PFSK-1 (cell line): Measurements from ENCODE around the gene PNMA8C.

Experiments
- FOXP2 ChIP-seq: optimal IDR thresholded peaks from 2 replicates; pipeline ENCODE3; 2011; ENCODE audit warnings: borderline replicate concordance, control low read depth, inconsistent platforms; ENCODE audit not compliant: insufficient read depth; ENCODE audit errors: extremely low read length, extremely low read depth
- POLR2AphosphoS5 ChIP-seq: IDR thresholded peaks from 2 replicates; pipeline ENCODE4 v1.6.1; 2012; ENCODE audit warnings: low read depth, mild to moderate bottlenecking, control low read depth, low read length, moderate library complexity
- SIN3A ChIP-seq: IDR thresholded peaks from 2 replicates; pipeline ENCODE4 v1.6.1; 2012; ENCODE audit warnings: mild to moderate bottlenecking, low read length, moderate library complexity, borderline replicate concordance; ENCODE audit not compliant: insufficient read depth
- TAF1 ChIP-seq: IDR thresholded peaks from 2 replicates; pipeline ENCODE4 v1.6.1; 2012; ENCODE audit warnings: low read length, control low read depth, borderline replicate concordance; ENCODE audit not compliant: insufficient read depth
- TF ChIP-seq, protein P1 (sequence below), 2 experiments: IDR thresholded peaks; 2 replicates each; pipeline versions ENCODE4 v1.6.1 to v1.8.0; 2011 to 2012; ENCODE audit warnings: low read depth in 2 of 2, low read length in 2 of 2, control low read depth in 1 of 2, inconsistent platforms in 1 of 2, mild to moderate bottlenecking in 1 of 2, moderate library complexity in 1 of 2; ENCODE audit not compliant: insufficient read depth in 1 of 2

The PNMA8C gene

GRCh38 chr19:46415804-46416709 is 12.7 kb downstream of the PNMA8C start:
- TF ChIP-seq FOXP2 (peak; percentile 95), POLR2AphosphoS5 (peak; percentile 34; the same call in 1 of the 2 replicates), SIN3A (peak; percentile 67; the same call in 1 of the 2 replicates)

GRCh38 chr19:46413262-46414031 is 15.3 kb downstream of the PNMA8C start, which contains the start of gene CCDC8:
Gene CCDC8, minus strand, starts transcription at chr19:46413564. Its CDS starts 754 bp downstream, at chr19:46412810.
- TF ChIP-seq, protein P1, sequence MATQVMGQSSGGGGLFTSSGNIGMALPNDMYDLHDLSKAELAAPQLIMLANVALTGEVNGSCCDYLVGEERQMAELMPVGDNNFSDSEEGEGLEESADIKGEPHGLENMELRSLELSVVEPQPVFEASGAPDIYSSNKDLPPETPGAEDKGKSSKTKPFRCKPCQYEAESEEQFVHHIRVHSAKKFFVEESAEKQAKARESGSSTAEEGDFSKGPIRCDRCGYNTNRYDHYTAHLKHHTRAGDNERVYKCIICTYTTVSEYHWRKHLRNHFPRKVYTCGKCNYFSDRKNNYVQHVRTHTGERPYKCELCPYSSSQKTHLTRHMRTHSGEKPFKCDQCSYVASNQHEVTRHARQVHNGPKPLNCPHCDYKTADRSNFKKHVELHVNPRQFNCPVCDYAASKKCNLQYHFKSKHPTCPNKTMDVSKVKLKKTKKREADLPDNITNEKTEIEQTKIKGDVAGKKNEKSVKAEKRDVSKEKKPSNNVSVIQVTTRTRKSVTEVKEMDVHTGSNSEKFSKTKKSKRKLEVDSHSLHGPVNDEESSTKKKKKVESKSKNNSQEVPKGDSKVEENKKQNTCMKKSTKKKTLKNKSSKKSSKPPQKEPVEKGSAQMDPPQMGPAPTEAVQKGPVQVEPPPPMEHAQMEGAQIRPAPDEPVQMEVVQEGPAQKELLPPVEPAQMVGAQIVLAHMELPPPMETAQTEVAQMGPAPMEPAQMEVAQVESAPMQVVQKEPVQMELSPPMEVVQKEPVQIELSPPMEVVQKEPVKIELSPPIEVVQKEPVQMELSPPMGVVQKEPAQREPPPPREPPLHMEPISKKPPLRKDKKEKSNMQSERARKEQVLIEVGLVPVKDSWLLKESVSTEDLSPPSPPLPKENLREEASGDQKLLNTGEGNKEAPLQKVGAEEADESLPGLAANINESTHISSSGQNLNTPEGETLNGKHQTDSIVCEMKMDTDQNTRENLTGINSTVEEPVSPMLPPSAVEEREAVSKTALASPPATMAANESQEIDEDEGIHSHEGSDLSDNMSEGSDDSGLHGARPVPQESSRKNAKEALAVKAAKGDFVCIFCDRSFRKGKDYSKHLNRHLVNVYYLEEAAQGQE (IDR thresholded peaks at IDR 0.05; ENCODE audit: insufficient read depth in 1 of 2, low read depth in 2 of 2, low read length in 2 of 2), result no peak
- peak; percentile 98 for TF ChIP-seq POLR2AphosphoS5
- TF ChIP-seq FOXP2, result peak; percentile 84
- peak; percentile 96 for TF ChIP-seq TAF1
- 0 out of 2 replicates have a peak, but pooled peaks have one; percentile 10 for TF ChIP-seq SIN3A

DNA sequence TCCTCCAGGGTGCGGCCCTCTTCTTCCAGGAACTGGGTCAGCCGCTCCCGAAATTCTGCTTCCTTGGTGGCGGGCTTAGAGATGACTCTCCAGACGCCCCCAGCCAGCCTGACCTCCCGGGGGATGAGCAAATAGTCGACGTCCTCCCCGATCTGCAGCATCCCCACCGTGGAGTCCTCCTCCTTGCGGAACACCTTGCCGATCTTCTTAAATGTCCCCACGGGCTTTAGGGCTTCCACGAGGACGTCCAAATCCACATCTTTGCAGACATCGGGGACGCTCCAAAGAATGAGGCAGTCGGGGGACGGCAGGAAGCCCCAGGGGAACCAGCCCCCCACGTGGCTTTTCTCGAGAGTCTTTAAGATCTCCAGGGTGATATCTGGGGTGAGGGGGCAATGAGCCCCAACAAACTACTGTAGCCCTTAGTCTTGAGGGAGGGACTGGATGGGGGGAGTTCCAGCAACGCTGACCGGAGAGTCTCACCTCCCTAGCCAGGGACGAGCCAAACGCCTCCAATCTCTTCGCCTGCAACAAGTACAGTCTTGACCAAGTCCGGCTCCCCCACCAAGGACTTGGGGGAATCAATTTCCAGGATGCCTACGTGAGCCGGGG is 16.0 kb downstream of the PNMA8C start:
- no peak for TF ChIP-seq FOXP2
- TF ChIP-seq POLR2AphosphoS5, result no peak
- TF ChIP-seq SIN3A, result no peak
- no peak for TF ChIP-seq TAF1
- TF ChIP-seq, protein P1 (IDR thresholded peaks at IDR 0.05; ENCODE audit: insufficient read depth in 1 of 2, low read depth in 2 of 2, low read length in 2 of 2), result no peak

GRCh38 chr19:46411925-46412649 is 16.6 kb downstream of the PNMA8C start:
- no peak for TF ChIP-seq POLR2AphosphoS5
- TF ChIP-seq TAF1, result no peak
- TF ChIP-seq, protein P1 (IDR thresholded peaks at IDR 0.05; ENCODE audit: insufficient read depth in 1 of 2, low read depth in 2 of 2, low read length in 2 of 2), result no peak
- TF ChIP-seq FOXP2, result no peak
- no peak for TF ChIP-seq SIN3A
